NCI-H748 treated with DMSO at 0.1 percent for 48 hours (cell line): ENCODE data around the gene STARD6.
"Not testable (repeated sequence)": the region's sequence is repeated elsewhere in the genome, so short reads cannot be mapped to it uniquely, and the experiment has no call there.

Experiments
- DNase-seq: peaks from one replicate; lab custom pipeline; 2025; lab: John Stamatoyannopoulos, UW

The STARD6 gene, protein sequence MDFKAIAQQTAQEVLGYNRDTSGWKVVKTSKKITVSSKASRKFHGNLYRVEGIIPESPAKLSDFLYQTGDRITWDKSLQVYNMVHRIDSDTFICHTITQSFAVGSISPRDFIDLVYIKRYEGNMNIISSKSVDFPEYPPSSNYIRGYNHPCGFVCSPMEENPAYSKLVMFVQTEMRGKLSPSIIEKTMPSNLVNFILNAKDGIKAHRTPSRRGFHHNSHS

DNA sequence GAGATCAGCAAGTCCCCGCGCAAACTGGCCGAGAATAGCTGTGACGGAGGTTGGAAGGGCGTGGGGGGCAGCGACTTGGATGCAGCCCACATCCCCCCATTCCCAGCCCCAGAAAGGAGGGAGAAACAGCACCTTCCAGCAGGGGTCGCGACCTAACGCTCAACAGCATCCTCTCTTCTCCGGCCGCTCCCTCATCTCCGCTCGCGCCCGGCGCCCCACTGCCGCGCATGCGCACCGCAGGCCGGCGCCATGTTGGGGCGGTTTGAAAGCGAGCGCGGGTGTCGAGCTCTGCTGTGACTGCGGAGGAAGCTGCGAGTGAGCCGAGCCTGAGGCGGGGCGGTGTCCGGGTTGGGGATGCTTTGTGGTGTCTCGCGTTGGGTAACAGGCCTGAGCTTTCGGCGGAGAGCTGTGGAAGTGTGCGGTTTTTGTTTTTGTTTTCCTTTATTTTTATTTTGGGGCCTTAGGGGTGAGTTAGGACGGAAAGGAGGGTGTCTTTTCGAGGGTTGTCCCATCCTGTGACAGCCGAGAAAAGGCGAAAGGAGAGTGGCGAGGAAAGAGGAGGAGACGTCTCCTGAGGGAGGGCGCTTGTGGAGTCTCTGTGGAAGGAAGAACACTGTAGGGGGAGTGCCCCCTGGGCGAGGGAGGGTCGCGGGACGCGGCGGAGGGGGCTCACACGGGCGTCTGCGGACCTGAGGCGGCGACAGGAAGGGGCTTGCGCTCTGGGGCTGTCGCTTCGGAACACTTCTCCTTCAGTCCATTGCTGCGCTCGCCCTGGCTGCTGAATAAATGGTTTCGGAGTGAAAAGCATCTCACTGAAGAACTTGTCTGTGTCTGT lies at the start of gene STARD6, which contains the start of gene C18orf54:
Gene STARD6, minus strand, starts transcription at position 199 of the 835 bp plus-strand sequence. CDS start 3,285 bp downstream, outside the sequence.
Gene C18orf54, plus strand, starts transcription at position 247 of the 835 bp plus-strand sequence. CDS start 2,667 bp downstream, outside the sequence.
- peak; percentile 75 for DNase-seq

DNA sequence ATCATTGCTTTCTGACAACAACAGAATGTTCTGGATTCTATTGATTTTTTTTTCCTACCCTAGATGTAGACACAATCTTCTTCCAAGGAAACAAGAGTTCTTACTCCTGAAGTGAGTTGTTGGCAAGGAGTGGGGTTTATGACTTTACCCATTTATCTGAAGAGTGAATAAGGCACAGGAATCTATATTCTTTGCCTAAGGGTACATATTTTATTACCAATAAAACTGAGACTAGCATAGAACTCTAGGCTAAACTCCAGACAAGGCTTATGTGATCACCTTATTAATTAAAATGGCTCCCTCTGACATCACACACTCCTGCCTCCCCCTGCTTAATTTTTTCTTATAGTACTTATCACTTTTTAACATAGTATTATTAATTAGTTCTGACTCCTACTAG lies 47.6 kb upstream of the STARD6 start:
- no peak for DNase-seq

DNA sequence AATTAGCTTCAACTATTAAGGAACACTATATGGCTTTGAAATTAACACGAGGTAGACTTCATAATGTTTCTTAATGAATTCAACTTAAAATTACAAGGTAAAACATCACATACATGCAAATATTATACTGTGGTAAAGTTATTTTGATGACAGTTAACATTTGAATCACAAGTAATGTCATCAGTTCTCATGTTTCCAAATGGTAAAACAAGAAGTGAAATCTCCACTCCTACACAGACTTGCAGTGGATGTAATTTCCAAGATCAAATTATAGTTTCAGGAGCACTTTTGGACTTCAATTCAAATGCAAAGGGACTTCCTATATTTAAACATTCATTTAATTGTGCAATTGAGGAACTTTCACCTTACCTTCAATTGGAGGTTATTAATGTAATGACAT lies 39.1 kb upstream of the STARD6 start:
- DNase-seq = no peak

- DNase-seq = no peak
Observed at GRCh38 chr18:54393648-54394294, 36.1 kb upstream of the STARD6 start.

DNA sequence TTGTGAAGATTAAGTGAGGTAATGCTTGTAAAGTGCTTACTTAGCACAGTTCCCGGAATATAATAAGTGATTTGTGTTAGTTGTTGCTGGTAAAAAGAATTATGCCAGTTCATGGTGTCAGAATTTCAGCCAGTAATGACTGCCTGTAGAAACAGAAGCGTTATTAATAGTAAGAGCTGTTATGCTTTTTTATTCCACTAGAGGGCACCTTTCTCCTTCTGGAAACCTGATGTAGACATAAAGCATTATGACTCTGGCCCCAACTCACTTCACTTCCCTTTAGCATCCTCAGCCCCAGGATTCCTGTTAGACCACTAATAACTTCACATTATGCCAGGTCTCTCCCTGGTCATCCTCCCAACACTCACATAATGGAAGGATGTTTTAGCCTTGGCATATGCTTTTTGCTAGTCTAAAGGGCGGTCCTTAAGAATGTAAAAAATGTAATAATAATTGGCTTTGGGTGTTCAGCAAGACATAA lies 34.9 kb upstream of the STARD6 start:
- DNase-seq = peak; percentile 71

GRCh38 chr18:54390838-54391237 lies 33.2 kb upstream of the STARD6 start:
- DNase-seq = no peak

- no peak for DNase-seq
Observed at GRCh38 chr18:54389143-54389505, 31.5 kb upstream of the STARD6 start.

- no peak for DNase-seq
Observed at GRCh38 chr18:54388203-54389142, 30.8 kb upstream of the STARD6 start.

- DNase-seq = no peak
Observed at GRCh38 chr18:54387631-54388030, 30.0 kb upstream of the STARD6 start.

- DNase-seq = not testable (repeated sequence)
Observed at GRCh38 chr18:54386800-54387495, 29.3 kb upstream of the STARD6 start.

- no peak for DNase-seq
Observed at GRCh38 chr18:54386043-54386442, 28.4 kb upstream of the STARD6 start.

- DNase-seq = no peak
Observed at GRCh38 chr18:54382733-54383252, 25.1 kb upstream of the STARD6 start.

DNA sequence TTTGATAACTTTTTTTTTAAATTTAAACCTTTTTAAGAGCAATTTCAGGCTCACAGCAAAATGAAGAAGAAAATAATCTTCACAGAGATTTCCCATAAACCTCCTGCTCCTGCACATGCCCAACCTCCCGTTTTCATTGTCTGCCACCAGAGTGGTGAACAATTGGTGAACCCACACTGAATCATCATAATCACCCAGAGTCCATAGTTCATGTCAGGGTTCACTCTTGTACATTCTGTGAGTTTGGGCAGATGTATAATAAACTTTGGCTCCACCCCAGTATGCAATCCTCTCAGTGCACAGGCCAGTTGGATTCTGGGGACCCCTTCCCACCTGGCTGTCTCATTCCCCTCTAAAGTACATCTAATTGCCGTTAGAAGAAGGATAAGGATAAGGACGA lies 24.4 kb upstream of the STARD6 start:
- no peak for DNase-seq

GRCh38 chr18:54381640-54382039 lies 24.0 kb upstream of the STARD6 start:
- DNase-seq = no peak

GRCh38 chr18:54378057-54378456 lies 20.4 kb upstream of the STARD6 start:
- DNase-seq = no peak

DNA sequence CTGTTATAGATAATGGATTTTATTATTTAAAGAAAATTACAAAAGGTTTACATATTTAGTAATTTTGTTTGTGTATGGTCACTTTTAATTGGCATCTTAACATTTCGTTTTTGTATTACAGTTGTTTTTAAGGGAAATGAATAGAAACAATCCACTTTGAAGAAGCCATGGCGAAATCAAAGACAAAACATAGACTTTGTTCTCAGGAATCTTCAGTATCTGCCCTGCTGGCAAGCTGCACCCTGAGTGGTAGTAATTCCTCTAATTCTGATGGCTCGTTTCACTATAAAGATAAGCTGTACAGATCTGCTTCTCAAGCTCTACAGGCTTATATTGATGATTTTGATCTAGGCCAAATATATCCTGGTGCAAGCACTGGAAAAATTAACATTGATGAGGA lies 2.7 kb upstream of the STARD6 start:
- no peak for DNase-seq

DNA sequence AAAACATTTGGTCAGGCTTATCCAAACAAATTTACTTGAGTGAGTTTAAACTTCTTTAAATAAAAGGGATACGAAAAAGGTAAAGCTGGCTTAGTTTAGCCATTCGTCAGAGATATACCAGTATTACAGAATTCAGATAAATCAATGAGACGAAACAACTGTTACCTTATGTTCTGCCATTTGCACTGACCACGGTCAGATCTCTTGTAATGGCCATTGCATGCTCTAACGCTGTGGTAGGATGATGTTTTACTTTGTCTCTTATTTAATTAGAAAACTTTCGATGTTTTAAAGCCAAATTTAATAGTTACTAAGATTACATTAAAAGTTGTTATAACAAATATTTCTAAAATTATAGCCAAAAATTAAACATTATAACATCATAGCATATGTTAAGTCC lies 1.6 kb upstream of the STARD6 start:
- no peak for DNase-seq

DNA sequence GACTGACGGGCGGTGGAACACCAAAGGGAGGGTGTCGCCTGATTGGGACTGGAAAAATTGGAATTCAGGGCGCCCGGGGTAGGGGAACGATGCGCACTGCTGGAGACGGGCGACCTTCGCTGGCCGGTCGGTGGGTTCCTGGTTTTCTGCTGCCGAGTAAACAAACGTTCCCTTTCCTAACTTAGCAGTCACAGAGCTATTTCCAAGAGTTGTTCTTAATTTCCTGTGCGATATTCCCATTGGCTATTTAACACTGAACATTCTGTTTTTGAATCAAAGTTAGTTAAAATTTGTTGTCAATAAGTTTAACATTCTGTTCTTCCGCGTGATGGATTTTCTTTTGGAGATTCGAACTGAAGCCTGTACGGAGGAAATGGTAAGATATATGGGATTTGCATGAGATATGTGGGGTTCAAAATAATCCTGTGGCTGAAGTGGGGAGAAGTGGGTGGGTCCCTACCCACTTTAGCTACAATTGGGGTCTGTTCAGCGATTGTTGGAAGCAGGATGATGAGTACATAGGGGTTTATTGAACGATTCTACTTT lies 910 bp upstream of the STARD6 start:
- no peak for DNase-seq

GRCh38 chr18:54357082-54357659 lies 487 bp downstream of the STARD6 start:
- DNase-seq = peak; percentile 52

DNA sequence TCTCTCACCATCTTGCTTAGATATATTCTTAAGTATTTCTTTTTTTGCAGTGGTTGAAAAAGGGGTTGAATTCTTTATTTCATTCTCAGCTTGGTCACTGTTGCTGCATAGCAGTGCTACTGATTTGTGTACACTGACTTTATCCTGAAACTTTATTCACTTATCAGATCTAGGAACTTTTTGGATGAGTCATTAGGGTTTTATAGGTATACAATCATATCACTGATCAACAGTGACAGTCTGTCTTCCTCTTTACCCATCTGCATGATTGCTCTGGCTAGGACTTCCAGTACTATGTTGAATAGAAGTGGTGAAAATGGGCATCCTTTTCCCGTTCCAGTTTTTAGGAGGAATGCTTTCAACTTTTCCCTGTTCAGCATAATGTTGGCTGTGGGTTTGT lies 6.5 kb downstream of the STARD6 start:
- DNase-seq = no peak
